Measurements from ENCODE around the gene PRKAR1B.
"Not testable (repeated sequence)": the region's sequence is repeated elsewhere in the genome, so short reads cannot be mapped to it uniquely, and the experiment has no call there.

The PRKAR1B gene

DNA sequence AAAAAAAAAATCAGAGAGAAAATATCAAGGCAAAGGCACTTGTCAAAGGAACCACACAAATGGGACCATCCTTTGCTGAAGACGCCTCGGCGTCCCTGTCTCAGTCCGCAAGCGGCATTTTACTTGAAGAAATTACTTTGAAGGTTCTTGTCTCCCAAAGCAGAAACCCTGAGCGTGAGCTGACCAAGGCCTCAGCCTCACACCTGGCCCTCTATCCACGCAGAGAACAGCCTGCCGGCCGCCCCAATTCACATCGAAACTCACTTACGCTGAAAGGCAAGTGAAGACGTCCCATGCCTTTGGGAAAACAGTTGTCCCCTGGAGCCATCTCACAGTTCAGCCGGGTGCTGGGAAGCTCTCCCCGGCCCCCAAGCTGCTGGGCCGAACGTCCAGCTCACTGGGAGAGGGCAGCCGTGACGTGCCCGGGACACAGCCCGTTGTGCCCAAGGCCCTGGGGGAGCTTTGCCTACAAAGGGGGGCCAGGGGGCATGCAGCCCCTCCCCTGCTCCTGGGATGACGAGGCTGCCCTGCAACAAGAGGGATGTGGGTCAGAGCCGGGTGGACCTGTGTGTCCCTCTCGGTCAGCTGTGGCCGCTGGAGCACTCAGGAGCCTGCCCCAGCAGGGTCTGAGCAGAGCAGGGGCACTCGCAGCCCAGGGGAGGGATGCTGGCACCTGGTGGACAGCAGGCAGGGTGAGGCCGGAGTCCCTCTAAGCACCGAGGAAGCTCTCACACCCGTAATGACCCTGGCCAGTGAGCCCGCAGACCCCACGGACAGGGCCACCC, 157.8 kb downstream of the PRKAR1B start:
- DNase-seq: no peak

DNA sequence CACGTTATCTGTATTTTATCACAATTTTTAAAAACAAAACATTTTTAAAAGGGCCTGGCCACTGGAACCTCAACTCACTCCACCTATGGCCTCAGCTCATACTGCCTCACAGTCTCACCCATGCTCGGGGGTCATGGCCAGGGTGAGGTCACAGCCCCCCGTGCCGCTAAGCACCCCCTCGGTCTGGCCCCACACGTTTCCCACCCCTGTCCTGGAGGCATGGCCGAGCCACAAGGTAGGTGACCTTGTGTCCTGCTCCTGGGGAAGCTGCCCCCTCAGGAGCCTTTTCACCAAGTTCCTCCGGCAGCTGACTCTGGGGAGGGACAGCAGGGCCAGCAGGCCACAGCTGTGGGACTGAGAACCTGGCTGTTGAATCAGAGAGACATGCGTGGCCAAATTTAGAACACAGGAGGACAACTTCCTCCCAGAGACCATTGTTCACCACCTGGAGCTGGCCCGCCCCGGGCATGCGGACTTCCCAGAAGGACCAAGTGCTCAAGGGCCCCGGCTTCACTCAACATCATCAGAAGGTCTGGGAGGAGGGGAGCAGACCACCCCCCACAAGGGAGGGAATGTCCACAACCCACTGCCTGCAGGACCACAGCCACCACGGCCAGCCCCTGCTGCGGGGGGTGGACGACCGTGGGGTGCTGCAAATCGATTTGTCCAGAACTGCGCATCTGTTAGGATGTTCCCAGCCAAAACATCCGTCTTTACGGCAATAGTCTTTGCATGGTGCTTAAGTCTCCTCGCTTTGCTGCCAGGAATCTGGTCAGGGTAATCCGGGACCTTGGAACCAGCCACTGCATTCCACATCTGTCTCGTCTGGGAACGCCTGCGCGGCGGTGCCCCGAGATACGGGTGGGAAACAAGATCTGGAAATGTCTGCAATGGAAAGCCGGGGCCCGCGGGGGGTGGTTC, 158.8 kb downstream of the PRKAR1B start:
- no peak for DNase-seq

DNA sequence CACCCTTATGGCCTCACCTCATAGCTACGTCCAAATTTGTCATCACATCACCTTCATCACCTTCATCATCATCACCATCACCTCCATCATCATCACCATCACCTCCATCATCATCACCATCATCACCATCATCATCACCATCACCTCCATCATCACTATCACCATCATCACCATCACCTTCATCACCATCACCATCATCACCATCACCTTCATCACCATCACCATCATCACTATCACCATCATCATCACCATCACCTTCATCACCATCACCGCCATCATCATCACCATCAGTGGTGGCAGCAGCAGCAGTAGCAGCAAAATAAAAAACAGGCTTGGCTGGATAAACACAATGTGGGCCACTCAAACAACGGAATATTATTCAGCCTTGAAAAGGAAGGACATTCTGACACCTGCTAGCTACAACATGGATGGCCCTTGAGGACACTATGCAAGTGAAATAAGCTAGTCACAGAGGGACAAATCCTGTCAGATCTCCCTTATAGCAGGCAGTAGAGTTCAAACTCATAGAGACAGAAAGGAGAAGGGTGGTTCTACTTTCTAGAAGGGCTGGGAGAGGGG, 159.7 kb downstream of the PRKAR1B start:
- no peak for DNase-seq

DNA sequence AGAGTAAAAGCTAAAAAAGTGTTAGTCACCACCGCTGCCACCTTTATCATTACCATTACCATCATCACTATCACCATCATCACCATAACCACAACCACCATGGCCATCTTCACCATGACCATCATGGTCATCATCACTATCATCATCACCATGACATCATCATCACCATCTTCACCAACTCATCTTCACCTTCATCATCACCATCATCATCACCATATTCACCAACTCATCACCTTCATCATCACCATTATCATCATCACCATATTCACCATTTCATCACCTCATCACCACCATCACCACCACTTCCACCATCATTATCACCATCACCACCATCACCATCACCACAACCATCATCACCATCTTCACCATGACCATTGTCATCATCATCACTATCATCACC, 161.0 kb downstream of the PRKAR1B start:
- no peak for DNase-seq

DNA sequence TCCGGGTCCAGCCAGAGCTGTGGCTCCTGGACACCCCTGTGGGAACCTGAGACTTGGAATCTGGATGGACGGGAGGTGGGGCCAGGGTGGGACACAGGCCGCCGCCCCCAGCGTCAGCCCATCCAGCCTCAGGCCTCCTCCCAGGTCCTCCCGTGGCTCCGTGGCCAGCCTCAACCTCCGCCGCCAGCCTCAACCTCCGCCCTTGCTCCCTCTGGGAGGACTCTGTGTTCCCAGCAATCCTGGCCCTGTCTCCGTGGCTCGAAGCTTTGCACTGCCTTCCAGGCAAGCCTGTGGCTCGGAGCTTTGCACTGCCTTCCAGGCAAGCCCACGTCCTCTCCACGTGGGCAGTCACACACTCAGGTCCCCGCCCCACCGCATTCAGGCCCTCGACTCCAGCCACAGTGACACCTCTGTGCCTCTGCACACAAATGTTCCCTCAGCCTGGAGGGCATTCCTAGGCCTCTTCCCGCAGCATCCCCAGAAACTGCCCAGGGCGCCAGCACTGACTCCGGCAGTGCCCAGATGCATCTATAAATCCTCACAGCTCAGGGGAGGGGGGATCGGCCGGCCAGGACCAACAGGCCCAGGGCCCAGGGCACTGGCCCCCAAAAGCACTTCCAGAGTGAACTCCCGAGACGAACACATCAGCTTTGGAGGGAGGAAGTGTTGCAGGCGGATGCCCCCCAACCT, 162.8 kb downstream of the PRKAR1B start:
- no peak for DNase-seq

DNA sequence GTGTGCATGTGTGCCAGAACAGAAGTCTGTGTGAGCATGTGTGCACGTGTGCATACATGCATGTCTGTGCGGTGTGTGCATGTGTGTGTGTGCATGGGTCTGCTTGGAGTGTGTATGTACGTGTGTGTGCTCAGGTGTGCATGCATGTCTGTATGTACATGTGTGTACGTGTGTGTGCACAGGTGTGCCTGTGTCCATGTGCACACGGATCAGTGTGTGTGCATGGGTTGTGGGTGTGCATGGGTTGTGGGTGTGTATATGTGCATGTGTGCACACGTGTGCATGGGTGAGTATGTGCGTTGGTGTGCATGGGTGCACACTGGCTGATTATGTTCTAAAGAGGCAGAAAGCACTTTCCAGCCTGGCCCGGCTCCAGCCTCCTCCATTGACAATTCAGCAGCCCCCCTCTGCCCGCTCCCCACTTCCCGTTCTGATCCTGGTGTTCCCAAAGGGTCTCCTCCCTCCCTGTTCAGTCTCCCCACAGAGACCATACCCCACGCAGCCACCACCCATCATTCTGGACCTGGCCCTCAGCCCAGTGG, 163.4 kb downstream of the PRKAR1B start:
- DNase-seq: no peak

DNA sequence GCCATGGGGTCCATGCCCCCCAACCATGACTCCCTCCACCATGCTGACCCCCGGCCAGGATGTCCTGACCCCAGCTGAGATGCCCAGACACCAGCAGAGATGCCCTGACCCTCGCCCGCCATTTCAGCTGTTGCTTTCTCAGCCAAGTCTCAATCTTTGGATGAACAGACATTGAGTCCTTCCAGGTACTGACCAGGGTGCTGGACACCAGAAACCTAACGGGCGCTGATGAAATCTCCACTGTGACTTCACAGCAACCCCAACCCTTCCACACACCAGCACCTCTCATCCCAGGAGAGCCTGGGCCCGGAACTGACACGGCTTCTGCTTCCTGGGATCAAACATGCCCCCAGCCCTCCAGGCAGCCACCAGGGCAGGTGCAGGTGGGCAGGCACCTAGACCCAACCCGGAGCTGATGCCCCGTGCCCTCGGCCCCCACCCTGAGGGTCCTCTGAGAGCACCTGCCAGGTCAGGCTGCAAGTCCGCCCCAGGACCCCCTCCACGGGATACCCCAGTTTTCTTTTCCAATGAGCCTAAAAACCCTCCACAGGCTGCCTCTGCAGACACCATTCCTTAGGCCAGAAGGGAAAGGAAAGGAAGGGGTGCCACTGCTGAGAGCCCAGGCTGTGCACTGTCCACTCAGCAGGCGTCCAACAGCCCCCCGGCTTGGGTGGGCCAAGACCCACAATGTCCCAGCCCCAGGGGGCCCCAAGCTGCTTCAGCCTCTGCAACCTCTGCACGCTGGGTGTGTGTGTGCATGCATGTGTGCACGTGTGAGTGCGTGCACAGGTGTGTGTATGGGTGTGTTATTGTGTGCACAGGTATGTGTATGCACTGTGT, 164.1 kb downstream of the PRKAR1B start:
- no peak for DNase-seq

DNA sequence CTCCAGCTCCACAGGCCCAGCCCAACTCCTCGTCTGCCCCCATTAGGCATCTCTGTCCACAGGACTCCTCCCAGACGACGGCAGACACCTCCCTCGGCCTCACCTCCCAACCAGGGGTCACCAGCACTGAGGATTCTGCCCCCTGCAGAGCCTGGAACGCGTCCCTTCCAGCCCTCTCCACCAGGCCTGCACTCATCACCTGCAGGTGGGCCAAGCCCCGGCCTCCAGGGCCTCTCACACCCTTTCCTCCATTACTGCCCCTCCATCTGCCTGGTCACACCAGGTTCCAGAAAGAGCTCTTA, 164.8 kb downstream of the PRKAR1B start:
- DNase-seq: no peak

DNA sequence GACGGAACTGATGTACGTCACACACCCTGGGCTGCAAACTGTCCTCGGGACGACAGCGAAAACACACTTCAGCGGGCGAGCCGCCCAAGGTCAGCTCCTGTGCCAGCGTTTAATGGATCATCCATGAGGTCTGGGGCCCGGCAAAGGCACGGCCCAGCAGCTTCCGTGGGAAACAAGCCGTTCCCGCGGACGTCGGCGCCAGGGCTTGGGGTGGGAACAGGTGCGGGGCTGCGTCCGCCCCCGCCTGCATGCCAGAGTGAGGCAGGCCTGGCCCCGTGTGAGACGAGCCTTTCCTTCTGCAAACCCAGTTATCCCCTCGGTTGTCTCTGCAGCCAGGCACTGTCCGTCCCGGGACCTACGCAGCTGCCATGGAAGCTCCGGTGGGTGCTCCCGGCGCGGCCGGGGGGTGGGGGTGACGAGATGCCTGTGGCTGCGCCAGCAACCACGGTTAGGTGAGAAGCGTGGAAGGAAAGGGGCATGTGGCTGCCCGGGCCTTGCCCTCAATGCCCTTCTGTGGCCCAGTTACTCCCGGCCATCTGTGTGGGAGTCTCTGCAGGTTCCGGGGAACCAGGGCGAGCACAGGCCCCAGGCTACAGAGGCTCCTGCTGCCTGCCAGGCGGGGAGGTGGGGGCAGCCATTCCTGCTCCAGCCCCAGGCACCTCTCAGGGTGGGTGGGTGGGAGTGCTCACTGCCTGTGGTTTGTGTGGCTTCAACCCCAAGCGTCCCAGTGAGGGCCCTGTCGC, 165.3 kb downstream of the PRKAR1B start:
- DNase-seq: no peak

DNA sequence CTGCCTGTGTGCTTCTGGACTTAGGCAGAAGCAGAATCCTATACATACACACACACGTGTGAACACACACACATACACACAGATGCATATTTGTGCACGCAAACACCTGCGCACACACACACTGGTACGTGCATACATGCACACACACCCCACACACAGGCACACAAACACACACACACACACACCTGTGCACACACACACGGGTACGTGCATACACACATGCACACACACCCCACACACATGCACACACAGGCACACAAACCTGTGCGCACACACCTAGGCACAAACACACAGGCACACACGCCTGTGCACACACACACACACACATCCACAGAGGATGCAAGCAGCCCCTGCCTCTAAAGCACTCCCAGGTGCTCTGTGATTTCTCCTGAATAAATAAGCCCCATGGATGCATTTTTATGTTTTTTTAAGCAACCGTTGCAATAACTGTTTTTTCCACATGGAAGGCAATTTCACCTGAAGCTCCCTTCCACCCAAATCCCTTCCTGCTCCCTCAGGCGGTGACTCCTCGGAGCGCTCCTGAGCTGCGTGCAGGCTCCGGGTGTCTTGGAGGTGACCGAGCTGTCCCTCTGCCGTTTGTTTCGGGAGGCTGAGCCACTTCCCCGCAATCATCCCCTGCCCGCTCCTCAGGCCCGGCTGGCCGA, 166.0 kb downstream of the PRKAR1B start:
- no peak for DNase-seq

DNA sequence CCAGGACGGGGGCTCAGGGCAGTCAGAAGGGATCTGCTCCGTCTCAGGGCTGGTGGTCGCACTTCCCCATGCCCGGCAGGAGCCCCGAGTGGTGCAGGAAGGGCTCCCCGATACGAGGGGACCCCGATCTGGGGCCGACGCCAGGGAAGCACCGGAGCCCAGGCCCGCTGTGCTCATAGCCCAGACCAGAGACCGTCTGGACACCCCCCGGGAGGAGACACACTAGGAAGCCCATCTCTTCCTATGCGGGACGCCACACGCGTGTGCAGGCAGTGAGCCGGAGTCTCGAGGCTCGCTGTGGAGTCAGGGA, 167.7 kb downstream of the PRKAR1B start:
- no peak for DNase-seq

DNA sequence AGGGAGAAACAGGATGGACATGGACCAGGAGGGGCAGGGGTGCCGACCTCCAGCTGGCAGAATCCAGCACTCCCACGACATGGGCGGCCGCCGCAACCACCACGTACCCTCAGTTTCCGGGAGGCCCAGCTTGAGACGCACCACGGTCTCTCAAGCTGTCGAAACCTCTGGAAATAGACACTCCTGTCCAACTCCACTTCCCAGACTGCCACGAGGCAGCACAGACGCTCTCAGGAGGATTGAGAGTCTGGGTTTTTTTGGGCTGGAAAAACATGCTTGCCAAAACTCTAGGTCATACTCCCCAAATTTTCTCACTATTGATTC, 169.6 kb downstream of the PRKAR1B start:
- DNase-seq: no peak

DNA sequence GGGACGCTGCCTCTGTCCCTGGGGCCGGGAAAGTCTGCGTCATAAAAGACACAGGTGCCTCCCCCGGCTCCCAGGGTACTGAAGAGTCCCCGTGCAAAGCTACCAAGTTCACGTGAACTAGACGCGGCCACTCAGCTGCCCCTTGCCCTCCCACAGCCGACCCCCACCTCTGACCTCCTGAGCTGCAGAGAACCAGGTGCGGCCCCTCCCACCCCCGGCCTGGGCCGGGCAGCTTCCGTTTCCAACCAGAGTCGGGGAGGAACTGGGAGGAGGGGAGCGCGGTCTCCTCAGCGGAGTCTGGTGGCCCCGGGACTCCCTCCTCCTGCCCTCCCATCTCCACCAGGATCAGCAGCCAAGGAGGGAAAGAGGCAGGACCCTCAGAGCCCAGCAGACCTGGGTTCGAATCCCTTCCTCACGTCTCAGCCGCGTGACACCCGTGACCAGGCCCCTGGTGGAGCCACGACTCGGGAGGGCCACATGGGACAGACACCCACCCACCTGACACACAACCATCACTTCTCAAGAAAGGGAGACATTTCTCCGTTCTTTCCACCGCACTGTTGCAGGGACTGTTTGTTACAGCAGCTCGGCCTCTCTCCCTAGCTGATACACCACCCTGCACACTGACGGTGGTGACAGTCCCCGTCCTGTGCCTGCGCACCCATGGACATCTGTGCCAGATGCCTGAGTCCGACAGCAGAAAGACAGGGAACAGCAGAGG, 170.1 kb downstream of the PRKAR1B start:
- DNase-seq: no peak

DNA sequence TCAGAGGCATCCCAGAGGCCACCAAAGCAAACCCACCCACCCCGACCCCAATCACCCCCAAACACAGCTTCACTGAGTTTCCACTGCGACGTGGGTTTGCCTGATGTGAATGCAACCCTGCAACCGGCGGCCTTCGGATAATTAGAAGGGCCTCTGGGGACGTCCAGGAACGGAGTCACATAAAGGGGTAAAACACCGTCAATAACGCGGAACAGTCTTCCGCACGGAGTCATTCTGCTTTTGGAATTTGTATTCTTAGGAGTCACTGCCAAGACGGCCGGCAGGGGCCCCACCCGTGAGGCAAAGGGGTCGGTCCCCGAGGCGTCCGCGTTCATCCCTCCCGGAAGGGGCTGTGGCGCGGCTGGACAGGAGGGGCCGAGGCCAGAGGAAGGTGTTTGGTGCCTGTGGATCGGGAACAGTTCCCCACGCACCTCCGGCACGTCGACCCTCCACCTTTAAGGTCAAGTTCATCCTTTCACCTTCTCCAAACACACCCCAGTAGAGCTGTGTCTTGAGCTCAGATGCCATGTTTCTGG, 170.7 kb downstream of the PRKAR1B start:
- DNase-seq: no peak

DNA sequence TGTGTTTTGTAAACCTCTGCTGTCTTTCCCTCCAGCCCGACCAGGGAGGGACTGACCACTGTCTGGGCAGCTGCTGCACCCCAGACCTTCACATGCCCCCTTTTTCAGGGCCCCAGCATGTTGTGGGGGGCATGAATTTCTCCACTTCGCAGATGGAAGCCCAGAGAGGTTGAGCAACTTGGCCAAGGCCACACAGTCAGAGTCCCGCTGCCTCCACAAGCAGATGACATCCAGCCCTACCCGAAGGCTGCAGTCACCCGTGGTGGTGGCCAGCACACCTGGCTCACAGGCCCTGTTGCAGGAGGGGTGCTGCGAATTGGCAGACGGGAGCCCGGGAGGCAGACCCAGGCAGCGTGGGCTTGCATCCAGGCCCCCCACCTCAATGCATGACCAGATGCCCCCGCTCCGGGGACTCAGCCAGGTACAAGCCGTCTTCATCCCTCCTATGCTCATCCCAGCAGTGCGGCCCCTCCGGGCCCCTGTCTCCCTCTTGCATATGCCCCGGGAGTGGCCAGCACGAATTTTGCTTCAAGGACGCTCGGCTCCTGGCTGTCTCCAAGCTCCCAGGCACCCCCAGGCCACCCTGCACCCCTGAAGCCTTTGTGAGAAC, 171.4 kb downstream of the PRKAR1B start:
- DNase-seq: no peak

DNA sequence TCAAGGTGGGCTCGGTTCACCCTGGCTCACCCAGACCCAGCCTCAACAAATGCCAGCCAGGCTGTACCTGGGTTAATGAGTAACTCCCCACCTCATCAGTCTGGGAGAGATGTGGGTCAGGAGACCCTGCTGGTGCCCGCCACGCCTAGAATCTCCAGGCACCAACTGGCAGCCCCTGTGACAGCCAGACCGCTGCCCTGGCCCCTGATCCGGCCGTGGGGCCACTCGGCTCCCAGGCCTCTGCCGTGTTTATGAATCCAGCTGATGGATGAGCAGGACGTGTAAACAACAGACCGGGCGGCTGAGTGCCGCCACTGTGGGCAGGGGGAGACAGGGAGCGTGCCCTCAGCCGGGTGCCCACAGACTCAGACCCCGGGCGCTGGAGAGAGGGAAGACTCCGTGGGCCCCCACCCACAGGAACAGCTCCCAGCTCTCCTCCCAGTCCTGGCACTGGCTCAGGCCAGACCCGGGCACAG, 173.4 kb downstream of the PRKAR1B start:
- no peak for DNase-seq

DNA sequence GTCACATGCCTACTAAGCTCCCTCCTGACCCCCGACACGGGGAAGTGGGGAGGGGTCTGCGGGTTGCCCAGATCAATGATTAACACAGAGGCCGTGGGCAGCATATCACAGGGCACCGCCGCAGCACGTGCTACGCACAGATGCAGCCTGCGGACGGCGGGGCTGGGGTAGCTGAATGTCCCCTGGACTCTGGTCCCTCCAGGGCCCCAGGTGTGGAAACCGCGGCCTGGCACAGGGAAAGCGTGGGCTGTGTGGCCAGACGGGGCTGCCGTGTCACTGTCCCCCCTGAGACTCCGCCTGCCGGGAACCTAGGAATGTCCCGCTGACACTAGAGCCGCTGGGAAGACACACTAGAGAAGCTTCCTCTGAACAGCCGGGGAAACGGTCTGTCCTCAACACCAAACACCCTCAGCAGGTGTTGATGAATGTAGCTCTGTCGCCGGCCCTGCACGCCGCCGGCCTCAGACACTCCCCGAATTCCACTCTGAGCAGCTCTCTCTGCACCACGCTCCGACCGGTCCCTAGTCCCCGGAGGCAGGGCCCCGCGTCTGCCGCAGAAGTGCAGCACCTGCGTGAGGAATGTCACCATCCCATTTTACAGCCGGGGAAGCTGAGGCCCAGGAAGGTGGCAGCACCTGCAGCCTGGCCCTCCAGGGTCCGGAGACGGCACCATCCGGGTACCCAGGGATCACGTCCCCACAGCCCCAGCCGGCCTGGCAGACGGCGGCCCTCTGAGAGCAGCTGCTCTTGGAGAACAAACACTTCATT, 174.0 kb downstream of the PRKAR1B start:
- DNase-seq: no peak

DNA sequence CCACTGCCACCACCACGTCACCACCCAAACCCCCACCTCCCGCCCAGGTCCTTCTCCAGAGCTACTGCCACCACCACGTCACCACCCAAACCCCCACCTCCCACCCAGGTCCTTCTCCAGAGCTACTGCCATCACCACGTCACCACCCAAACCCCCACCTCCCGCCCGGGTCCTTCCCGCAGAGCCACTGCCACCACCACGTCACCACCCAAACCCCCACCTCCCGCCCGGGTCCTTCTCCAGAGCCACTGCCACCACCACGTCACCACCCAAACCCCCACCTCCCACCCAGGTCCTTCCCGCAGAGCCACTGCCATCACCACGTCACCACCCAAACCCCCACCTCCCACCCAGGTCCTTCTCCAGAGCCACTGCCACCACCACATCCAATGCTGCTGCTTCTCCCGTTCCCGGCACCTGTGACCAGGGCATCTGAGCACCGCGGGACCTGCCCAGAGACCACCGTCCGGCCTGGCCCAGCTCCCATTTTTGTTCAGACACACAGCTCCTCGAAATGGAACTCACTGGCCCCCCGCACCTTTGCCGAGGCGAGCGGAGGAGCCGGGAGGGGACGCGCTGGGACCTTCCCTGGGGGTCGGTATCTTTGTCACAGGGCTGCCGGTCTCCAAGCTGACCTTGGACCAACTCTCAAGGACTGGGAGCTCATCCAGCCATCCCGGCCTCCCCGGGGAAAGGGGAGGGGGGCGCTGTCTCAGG, 174.8 kb downstream of the PRKAR1B start:
- not testable (repeated sequence) for DNase-seq
